CD4-positive, alpha-beta T cell treated with Interleukin-15 for 1 hour (primary cell): Measurements from ENCODE around the gene AHI1.

Experiments used
- DNase-seq: peaks from one replicate; pipeline ENCODE4 v3.0.0-alpha.2; 2020

Gene AHI1

DNA sequence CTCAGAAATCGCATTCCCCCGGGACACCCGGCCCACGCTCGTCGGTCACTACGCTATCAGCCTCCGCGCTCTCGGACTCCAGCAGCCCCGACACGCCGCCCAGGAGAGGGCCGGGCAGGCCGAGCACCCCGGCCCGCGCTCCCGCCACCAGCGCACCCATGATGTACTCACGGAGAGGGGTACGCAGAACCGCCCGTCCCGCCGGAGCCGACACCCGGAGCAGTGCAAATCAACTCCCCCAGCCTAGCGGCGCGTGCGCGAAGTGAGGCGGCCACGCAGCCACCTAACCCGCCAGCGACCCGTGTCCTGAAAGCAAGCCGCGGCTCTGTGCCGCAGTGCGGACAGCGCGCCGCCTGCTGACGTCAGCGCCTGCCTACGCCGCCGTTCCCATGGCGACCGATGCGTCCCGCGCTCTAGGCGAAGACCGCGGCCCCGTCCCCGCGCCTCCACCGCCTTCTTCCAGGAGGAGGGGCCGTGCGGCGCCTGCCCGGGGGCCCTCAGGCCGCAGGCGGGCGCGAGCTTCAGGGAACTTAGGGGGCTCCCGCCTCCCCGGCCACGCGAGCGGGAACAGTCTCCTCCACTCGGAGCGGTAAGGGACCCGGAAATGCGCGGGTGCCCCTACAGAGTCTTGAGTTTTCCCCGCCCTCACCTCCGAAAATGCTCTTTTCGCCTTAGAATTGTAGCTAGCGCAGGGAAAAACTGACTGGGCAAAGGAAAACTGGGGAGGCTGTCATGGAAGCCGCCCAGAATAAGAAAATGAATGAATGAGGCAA is at the start of gene AHI1:
AHI1 (minus strand) TSS at position 329 of the 773 bp plus-strand sequence. CDS start 5,503 bp downstream, outside the sequence.
- DNase-seq = peak; percentile 95

- DNase-seq = no peak
Observed at GRCh38 chr6:135546680-135547418, 49.3 kb upstream of the AHI1 start.

DNA sequence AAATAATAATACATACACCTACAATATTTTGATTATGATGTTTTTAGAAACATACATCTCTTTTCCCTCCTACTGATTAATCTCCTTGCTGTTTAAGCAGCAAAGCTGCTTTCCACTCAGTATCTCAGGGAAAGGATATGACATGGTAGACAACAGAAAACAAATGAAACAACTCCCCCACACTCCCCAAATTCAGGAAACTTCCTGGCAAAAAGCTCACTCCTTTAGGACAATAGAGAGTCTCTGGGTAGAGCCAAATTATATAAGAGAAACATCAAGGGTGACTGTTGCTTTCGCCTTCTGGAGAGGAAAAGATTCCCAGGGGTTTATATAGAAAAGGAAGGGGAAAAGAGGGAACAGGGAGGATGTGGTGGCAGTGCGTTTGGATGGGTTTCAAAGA is 48.7 kb upstream of the AHI1 start:
- DNase-seq = no peak

- no peak for DNase-seq
Observed at GRCh38 chr6:135540207-135540840, 42.8 kb upstream of the AHI1 start.

DNA sequence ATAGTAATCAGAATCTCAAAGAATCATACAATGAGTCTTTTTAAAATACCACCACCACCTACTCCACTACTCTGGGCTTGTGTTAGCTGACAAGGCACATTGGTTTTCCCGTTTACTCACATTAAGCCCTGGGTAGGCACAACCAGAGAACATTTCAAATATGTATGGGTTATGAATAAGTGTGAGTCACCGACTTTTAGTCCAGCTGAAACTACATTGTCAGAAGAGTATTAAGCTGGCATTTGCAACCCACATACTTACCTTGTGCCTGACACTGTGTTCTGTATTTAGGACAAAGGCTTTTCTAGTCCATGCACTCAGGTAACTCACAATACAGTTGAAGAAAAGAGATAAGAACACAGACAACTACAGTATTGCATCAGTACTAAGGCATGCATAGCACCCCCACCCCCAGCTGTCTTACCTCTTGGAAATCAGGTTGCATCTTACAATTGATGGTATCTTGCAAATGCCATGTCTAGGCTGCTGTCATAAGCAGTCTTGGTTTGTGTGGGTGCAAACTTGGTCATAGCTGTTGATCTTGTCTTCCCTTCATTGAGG is 40.3 kb upstream of the AHI1 start:
- DNase-seq = no peak

GRCh38 chr6:135535989-135536414 is 38.5 kb upstream of the AHI1 start:
- DNase-seq = no peak

DNA sequence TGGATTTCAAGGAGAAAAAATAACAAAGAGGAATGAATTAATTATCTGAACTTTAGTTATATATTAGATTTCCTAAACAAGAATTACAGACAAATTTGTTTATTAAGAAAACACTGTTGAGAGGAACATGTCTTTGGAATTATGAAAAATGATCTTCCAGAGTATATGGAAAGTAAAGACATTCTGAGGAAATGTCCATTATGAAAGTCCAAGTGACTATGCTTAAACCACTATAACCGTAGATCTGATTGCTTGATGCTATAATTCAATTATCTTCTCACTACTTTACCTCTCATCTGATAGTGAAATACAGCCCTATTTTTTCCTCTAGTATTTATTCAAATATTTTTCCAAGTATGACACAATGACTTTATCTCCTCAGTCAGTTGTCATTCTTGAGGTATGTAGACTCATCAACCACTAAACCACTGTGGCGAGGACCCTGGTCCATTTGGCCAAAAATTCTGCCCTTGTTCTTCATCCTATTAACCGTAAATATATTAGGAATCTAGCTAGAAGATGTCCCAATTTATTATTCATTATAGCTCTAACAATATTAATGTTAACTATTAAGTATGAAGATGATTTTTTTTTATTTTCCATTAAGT is 37.3 kb upstream of the AHI1 start:
- no peak for DNase-seq

- DNase-seq = no peak
Observed at GRCh38 chr6:135532559-135532958, 35.0 kb upstream of the AHI1 start.

DNA sequence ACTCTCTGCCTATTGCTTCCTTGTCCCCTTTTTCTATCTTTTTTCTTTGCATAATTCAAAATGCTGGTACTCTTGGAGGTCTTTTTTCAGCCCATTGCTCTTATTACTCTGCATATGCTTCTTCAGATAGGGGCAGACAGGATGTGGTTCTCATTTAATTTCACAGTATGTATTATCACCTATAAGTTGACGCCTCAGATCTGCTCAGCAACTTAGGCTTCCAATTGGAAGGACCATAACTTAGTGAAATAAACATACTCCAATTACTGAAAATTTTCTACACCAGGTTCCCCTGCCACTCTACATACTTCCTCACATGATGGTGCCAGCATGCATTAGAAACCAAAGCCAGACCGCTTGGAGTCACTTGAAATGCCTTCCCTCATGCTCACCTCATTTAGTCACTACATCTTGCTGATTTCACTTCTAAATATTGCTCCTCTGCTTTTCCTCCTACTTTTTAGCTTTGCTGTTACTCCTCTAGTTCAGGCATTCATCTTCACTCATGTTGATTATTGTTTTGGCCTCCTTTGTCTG is 34.5 kb upstream of the AHI1 start:
- DNase-seq = no peak

- DNase-seq = no peak
Observed at GRCh38 chr6:135530113-135530512, 32.6 kb upstream of the AHI1 start.

- DNase-seq = no peak
Observed at GRCh38 chr6:135527960-135528249, 30.4 kb upstream of the AHI1 start.

- no peak for DNase-seq
Observed at GRCh38 chr6:135527116-135527959, 29.8 kb upstream of the AHI1 start.

GRCh38 chr6:135525594-135525993 is 28.1 kb upstream of the AHI1 start:
- DNase-seq = no peak

DNA sequence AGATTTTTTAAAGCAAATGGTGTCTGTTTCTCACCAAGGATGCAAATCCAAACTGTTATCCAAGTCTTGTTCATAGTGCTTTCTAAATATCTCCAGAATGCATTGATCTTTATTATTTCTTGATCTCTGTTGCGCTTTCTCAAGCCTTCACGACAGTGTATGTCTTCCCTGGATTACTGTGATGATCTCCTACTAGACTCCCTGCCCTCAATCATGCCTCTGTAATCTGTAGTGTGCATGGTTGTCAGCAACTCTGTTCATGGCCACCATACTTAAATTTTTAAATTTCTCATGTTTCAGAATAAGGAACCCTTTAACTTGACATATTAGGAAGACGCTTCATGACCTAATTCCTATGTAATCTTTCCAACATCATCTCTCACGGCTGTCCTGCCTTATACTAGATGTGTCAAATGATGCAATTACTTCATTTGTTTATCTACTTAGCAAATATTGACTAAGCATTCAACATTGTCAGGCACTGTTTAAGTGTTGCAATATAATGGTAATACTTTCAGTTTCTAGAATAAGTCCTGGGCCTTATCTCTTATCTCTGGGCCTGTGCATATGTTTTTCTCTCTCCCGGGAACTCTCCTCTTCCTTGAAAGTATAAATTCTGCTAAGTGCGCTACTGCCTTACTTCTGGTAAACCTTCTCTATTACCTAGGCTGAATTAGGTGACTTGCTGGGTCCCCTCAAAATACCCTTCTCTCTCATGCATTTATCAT is 25.6 kb upstream of the AHI1 start:
- no peak for DNase-seq

DNA sequence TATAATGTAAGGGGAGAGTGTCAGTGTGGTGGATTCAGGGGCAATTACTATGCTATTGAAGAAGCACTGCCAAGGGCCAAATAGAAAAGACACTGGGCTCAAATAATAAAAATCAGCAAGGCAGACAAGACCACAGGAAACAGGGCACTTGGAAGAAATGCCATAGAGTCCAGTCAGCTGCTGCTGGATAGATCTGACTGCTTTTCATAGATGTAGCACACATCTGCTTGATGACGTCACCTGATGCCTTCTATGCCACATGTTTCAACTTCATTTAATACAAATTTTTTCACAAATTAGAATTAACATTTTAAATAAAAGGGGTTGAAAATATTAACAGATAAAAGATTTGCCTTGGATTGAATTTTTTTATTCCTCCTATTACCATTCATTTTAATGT is 23.9 kb upstream of the AHI1 start:
- DNase-seq = no peak

DNA sequence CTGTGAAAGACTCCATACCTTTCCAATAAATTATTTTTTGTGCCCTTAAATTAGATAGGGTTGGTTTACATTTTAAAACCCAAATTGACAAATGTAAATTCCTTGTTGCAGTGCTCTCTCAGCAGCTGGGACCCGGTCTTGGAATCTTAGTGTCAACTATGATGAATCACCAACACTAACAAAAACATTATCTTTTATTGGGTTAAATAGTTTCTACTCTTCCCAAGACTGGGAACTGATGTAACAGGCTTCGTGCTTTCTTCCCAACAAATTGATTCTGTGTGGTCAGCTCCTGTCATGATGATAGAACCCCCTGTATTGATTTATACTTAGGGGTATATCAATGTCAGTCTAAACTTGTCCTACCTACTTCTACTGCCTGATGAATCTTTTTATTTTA is 23.2 kb upstream of the AHI1 start:
- no peak for DNase-seq

DNA sequence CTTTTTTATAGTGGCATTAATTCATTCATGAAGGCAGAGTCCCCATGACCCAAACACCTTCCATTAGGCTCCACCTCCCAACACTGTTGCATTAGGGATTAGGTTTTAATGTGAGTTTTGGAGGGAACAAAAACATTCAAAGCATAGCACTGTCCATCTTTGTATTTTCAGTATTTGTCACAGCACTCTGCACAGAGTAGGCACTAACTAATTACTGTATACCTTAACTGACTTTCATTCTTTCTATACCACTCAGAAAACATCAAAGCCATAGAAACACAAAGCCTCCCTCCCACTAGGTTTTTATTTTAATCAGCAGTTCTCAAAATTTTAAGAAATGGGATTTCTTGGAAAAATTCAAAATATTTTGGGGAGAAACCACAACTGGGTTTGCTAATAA is 21.8 kb upstream of the AHI1 start:
- no peak for DNase-seq

GRCh38 chr6:135517527-135517926 is 20.0 kb upstream of the AHI1 start:
- no peak for DNase-seq

DNA sequence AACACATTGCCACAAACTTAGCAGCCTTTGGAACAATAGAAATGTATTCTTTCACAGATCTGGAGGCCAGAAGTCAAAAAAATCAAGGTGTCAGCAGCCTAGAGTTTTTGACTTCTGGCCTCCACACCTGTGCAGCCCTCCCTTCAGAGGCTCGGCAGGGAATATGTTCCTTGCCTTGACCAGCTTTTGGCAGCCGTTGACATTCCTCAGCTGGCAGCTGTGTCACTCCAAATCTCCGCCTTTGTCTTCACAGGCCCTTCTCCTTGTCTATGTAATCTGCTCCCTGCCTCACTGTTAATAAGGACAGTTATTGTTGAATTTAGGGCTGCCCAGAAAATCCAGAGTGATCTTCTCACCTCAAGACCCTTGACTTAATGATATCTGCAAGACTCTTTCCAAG is 17.2 kb upstream of the AHI1 start:
- DNase-seq = no peak

DNA sequence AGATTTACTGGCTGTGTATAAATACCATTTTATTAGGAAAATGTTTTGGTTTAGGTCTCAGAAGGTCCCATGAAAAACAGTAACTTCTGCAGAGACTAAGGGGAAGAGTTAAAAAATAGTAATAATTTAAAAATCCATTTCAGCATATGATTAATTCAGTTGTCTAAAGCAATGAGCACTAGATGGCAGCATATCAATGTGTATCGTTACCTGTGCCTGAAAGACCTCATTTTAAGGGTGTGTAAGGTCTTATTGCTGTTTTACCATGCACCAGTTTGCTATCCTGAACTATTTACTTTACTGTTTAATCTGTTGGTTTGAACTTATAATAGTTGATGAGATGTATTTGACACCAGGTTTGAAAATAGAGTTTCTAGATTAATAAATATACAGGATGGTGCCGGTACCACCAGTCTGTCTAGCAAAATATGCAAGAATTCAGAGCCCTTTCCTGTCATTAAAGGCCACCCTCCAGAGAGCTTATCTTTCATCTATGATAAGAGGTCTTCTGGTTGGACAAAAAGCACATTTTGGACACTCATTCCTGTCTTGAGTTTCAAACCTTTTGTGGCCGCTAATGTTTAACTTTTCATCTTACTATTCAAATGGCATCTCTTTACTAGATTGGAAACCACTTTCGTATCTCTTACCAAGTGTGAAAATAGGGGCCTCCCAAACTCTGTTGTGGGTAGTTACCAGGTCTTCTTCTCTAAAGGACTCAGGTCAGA is 8.9 kb upstream of the AHI1 start:
- no peak for DNase-seq

GRCh38 chr6:135505648-135506047 is 8.1 kb upstream of the AHI1 start:
- no peak for DNase-seq
